GM12878 (cell line): Measurements from ENCODE around the gene ZNF618. TPM values are rescaled to one million over a fixed set of nuclear protein-coding genes. Genes with fewer than 3 reads are reported as not detected.

Experiments
- ATAC-seq: fragments of 200-7000 bp; cut with Tn5 transposase; 3 replicates; pipeline ENCODE4 v1.9.1; 2020; ENCODE audit warnings: mild to moderate bottlenecking, moderate library complexity
- BruUV-seq: library from RNA; stranded (reverse); fragments of 400-500 nt; replicated peaks from 2 replicates; lab custom pipeline; 2021; lab: Mats Ljungman, UMichigan
- CTCF ChIA-PET: fragments of 300-600 bp; sonication (Branson Sonifier 250); formaldehyde crosslinking; extraction: SDS; loops from one replicate; lab custom pipeline; 2021; ENCODE audit warnings: inconsistent platforms; lab: Yijun Ruan, JAX
- POLR2A ChIA-PET: fragments of 350-600 bp; formaldehyde crosslinking; extraction: SDS; loops from one replicate; lab custom pipeline; 2021; ENCODE audit warnings: inconsistent platforms; lab: Charles Lee
- RAD21 ChIA-PET: fragments of 300-600 bp; sonication (Branson Sonifier 250); formaldehyde crosslinking; loops from one replicate; lab custom pipeline; 2023; ENCODE audit warnings: antibody characterized with exemption; ENCODE audit not compliant: unreplicated experiment; lab: Charles Lee
- SMC1A ChIA-PET: fragments of 300-600 bp; sonication (Branson Sonifier 250); formaldehyde crosslinking; loops from one replicate; lab custom pipeline; 2023; ENCODE audit not compliant: unreplicated experiment, uncharacterized antibody; lab: Charles Lee
- DNase-seq: peaks from one replicate; pipeline ENCODE4 v3.0.0-alpha.2; 2011; ENCODE audit warnings: low read depth, low spot score
- FAIRE-seq: peaks from 3 replicates; lab custom pipeline; 2011; peaks lifted over from hg19 to GRCh38; lab: Jason Lieb, UNC
- H2AFZ ChIP-seq: 2 replicates; pipeline ENCODE4 v1.6.0; 2011; ENCODE audit warnings: low read depth, low read length, control low read depth; ENCODE audit not compliant: control insufficient read depth
- H3K27ac ChIP-seq: 2 replicates; pipeline ENCODE4 v1.5.1; 2011; ENCODE audit warnings: control low read depth; ENCODE audit not compliant: control insufficient read depth, insufficient read depth
- H3K27me3 ChIP-seq, 2 experiments: replicated peaks in 1 of 2; 2 replicates each; pipeline versions ENCODE4 v1.6.0 to v1.6.1; 2011; ENCODE audit warnings: low read length in 1 of 2; ENCODE audit not compliant: control insufficient read depth in 2 of 2, insufficient read depth in 2 of 2
- H3K36me3 ChIP-seq, 2 experiments: 2 replicates each; pipeline ENCODE4 v1.5.1; 2011; ENCODE audit warnings: low read length in 1 of 2; ENCODE audit not compliant: control insufficient read depth in 2 of 2, insufficient read depth in 2 of 2
- H3K4me1 ChIP-seq: 2 replicates; pipeline ENCODE4 v1.6.1; 2011; ENCODE audit warnings: mild to moderate bottlenecking, low read length, moderate library complexity, mixed read lengths; ENCODE audit not compliant: control insufficient read depth, insufficient read depth
- H3K4me2 ChIP-seq: 2 replicates; pipeline ENCODE4 v1.6.0; 2011; ENCODE audit warnings: control low read depth; ENCODE audit not compliant: control insufficient read depth, insufficient read depth
- H3K4me3 ChIP-seq: fragments of 200-600 bp; sonication (generic); 2 replicates; pipeline ENCODE4 v1.5.1; 2016
- H3K79me2 ChIP-seq: 2 replicates; pipeline ENCODE4 v1.6.0; 2011; ENCODE audit warnings: low read length; ENCODE audit not compliant: control insufficient read depth, insufficient read depth
- H3K9ac ChIP-seq: 2 replicates; pipeline ENCODE4 v1.8.0; 2011; ENCODE audit warnings: low read length, control low read depth, mixed read lengths; ENCODE audit not compliant: control insufficient read depth, insufficient read depth
- H3K9me3 ChIP-seq: replicated peaks from 3 replicates; pipeline ENCODE4 v1.5.1; 2011; ENCODE audit warnings: mild to moderate bottlenecking, low read length; ENCODE audit not compliant: control insufficient read depth, insufficient read depth
- H4K20me1 ChIP-seq: 2 replicates; pipeline ENCODE4 v1.6.0; 2011; ENCODE audit not compliant: control insufficient read depth, insufficient read depth
- ASH2L ChIP-seq: fragments of 300-600, 200-600 bp; sonication (generic); IDR thresholded peaks from 2 replicates; pipeline ENCODE4 v1.6.1; 2017; ENCODE audit warnings: low read depth, mild to moderate bottlenecking, borderline replicate concordance
- ATF2 ChIP-seq: IDR thresholded peaks from 2 replicates; pipeline ENCODE4 v1.6.1; 2012; ENCODE audit warnings: low read length, inconsistent platforms
- CHD2 ChIP-seq: IDR thresholded peaks from 2 replicates; pipeline ENCODE4 v1.6.1; 2011; ENCODE audit warnings: low read depth, low read length, improper control_type of control experiment, borderline replicate concordance
- CHD4 ChIP-seq: fragments of 200-600 bp; sonication (generic); IDR thresholded peaks from 2 replicates; pipeline ENCODE4 v1.6.1; 2016; ENCODE audit warnings: mild to moderate bottlenecking
- FOXM1 ChIP-seq: IDR thresholded peaks from 2 replicates; pipeline ENCODE4 v1.6.1; 2012; ENCODE audit warnings: low read depth, mild to moderate bottlenecking, inconsistent platforms, low read length, moderate library complexity
- MTA3 ChIP-seq: IDR thresholded peaks from 2 replicates; pipeline ENCODE4 v1.6.1; 2012; ENCODE audit warnings: low read length, inconsistent platforms, borderline replicate concordance
- ZNF217 ChIP-seq: fragments of 450-650 bp; IDR thresholded peaks from 2 replicates; pipeline ENCODE4 v1.6.1; 2017; ENCODE audit warnings: antibody characterized with exemption, mild to moderate bottlenecking
- ZNF274 ChIP-seq: IDR thresholded peaks from one replicate; pipeline ENCODE4 v1.8.0; 2011; ENCODE audit not compliant: insufficient read length, insufficient read depth
- WGBS: methylation state at CpG from one replicate; pipeline ENCODE4 v1.1.6; 2016; ENCODE audit warnings: low lambda C conversion rate; ENCODE audit not compliant: insufficient replicate concordance, insufficient coverage; ENCODE audit errors: missing lambda C conversion rate; 5-methylcytosine and 5-hydroxymethylcytosine counted together
- in situ Hi-C: fragments of 300-500 bp; cut with MboI; formaldehyde crosslinking; loops from 9 replicates; pipeline ENCODE4 v1.14.3; 2018; ENCODE audit warnings: mixed read lengths
- intact Hi-C: fragments of 100-400 bp; cut with micrococcal nuclease; formaldehyde crosslinking; loops from one replicate; pipeline ENCODE4 v1.14.2; 2022; ENCODE audit not compliant: unreplicated experiment
- polyA plus RNA-seq, 11 experiments: library from polyadenylated mRNA; depleted of rRNA in 4 of 11; unstranded in 6 of 11; stranded (reverse) in 5 of 11; fragments of >200 nt; fragmentation: Nextera tagmentation in 4 of 11; fragmentation: Illumina TruSeq in 1 of 11; extraction: Ambion mirVana in 4 of 11; extraction: Trizol in 1 of 11; gene quantifications; 1 replicate in 1 of 11; 2 replicates in 10 of 11; pipeline versions ENCODE4 v1.2.1 to v1.2.3, GENCODE V29; 2011 to 2016; ENCODE audit warnings: inconsistent platforms in 2 of 11, missing spikeins in 2 of 11, low read depth in 1 of 11
- total RNA-seq, 4 experiments: library from RNA; depleted of rRNA in 3 of 4; stranded (reverse); fragments of >200 nt in 3 of 4; fragmentation: Illumina TruSeq in 1 of 4; extraction: Trizol in 1 of 4; gene quantifications; 2 replicates each; pipeline versions ENCODE4 v1.2.1 to v1.2.3, GENCODE V29; 2013 to 2021
- TF ChIP-seq, protein P1 (sequence below): fragments of 450-650 bp; IDR thresholded peaks from 2 replicates; pipeline ENCODE4 v1.6.1; 2017; ENCODE audit warnings: mild to moderate bottlenecking, moderate library complexity
- TF ChIP-seq, protein P2 (sequence below): fragments of 450-650 bp; conservative IDR thresholded peaks from 2 replicates; pipeline ENCODE4 v1.6.1; 2017; ENCODE audit warnings: mild to moderate bottlenecking, moderate library complexity
- TF ChIP-seq, protein P3 (sequence below): fragments of 450-650 bp; IDR thresholded peaks from 2 replicates; pipeline ENCODE4 v1.6.1; 2018; ENCODE audit warnings: mild to moderate bottlenecking, low read depth, moderate library complexity; ENCODE audit not compliant: partially characterized antibody

Gene ZNF618
- total and polyA plus RNA-seq, 10 of the 15 experiments (the other 5 are each of a cell fraction or from before 2014, with no cell fraction given), result 0.01 to 0.24 (median 0.06) TPM; not detected in 2

- in situ Hi-C loops, result no loop called here
- no peaks in the 10 kb centered on the region; a peak in 2 of 4 replicates for H3K27me3 ChIP-seq
- FAIRE-seq (no peak), ATAC-seq (no peak), DNase-seq (no peak)
- H3K9ac ChIP-seq, result no peak overlapping the region
- H3K9me3 ChIP-seq, result no peaks in the 10 kb centered on the region
- no peak overlapping the region for H3K4me3 ChIP-seq
- 0% methylated on average over 2 of the region's 2 CpGs for WGBS
- ChIA-PET CTCF (no interaction called here), POLR2A (no interaction called here), RAD21 (no interaction called here), SMC1A (no interaction called here)
- H3K4me2 ChIP-seq, result no peak overlapping the region
- no peak overlapping the region for H3K27ac ChIP-seq
- no peaks in the 10 kb centered on the region for H4K20me1 ChIP-seq
- H2AFZ ChIP-seq, result no peak overlapping the region
- no peak for TF ChIP-seq ASH2L
- TF ChIP-seq, protein P1, sequence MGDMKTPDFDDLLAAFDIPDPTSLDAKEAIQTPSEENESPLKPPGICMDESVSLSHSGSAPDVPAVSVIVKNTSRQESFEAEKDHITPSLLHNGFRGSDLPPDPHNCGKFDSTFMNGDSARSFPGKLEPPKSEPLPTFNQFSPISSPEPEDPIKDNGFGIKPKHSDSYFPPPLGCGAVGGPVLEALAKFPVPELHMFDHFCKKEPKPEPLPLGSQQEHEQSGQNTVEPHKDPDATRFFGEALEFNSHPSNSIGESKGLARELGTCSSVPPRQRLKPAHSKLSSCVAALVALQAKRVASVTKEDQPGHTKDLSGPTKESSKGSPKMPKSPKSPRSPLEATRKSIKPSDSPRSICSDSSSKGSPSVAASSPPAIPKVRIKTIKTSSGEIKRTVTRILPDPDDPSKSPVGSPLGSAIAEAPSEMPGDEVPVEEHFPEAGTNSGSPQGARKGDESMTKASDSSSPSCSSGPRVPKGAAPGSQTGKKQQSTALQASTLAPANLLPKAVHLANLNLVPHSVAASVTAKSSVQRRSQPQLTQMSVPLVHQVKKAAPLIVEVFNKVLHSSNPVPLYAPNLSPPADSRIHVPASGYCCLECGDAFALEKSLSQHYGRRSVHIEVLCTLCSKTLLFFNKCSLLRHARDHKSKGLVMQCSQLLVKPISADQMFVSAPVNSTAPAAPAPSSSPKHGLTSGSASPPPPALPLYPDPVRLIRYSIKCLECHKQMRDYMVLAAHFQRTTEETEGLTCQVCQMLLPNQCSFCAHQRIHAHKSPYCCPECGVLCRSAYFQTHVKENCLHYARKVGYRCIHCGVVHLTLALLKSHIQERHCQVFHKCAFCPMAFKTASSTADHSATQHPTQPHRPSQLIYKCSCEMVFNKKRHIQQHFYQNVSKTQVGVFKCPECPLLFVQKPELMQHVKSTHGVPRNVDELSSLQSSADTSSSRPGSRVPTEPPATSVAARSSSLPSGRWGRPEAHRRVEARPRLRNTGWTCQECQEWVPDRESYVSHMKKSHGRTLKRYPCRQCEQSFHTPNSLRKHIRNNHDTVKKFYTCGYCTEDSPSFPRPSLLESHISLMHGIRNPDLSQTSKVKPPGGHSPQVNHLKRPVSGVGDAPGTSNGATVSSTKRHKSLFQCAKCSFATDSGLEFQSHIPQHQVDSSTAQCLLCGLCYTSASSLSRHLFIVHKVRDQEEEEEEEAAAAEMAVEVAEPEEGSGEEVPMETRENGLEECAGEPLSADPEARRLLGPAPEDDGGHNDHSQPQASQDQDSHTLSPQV, result no peak
- TF ChIP-seq MTA3, result no peak
- TF ChIP-seq ATF2, result no peak
- TF ChIP-seq, protein P2, sequence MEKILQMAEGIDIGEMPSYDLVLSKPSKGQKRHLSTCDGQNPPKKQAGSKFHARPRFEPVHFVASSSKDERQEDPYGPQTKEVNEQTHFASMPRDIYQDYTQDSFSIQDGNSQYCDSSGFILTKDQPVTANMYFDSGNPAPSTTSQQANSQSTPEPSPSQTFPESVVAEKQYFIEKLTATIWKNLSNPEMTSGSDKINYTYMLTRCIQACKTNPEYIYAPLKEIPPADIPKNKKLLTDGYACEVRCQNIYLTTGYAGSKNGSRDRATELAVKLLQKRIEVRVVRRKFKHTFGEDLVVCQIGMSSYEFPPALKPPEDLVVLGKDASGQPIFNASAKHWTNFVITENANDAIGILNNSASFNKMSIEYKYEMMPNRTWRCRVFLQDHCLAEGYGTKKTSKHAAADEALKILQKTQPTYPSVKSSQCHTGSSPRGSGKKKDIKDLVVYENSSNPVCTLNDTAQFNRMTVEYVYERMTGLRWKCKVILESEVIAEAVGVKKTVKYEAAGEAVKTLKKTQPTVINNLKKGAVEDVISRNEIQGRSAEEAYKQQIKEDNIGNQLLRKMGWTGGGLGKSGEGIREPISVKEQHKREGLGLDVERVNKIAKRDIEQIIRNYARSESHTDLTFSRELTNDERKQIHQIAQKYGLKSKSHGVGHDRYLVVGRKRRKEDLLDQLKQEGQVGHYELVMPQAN, result no peak
- TF ChIP-seq FOXM1, result no peak
- TF ChIP-seq CHD2, result no peak
- no peak for TF ChIP-seq ZNF217
- TF ChIP-seq, protein P3, sequence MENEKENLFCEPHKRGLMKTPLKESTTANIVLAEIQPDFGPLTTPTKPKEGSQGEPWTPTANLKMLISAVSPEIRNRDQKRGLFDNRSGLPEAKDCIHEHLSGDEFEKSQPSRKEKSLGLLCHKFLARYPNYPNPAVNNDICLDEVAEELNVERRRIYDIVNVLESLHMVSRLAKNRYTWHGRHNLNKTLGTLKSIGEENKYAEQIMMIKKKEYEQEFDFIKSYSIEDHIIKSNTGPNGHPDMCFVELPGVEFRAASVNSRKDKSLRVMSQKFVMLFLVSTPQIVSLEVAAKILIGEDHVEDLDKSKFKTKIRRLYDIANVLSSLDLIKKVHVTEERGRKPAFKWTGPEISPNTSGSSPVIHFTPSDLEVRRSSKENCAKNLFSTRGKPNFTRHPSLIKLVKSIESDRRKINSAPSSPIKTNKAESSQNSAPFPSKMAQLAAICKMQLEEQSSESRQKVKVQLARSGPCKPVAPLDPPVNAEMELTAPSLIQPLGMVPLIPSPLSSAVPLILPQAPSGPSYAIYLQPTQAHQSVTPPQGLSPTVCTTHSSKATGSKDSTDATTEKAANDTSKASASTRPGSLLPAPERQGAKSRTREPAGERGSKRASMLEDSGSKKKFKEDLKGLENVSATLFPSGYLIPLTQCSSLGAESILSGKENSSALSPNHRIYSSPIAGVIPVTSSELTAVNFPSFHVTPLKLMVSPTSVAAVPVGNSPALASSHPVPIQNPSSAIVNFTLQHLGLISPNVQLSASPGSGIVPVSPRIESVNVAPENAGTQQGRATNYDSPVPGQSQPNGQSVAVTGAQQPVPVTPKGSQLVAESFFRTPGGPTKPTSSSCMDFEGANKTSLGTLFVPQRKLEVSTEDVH, result no peak
- TF ChIP-seq CHD4, result no peak
- TF ChIP-seq ZNF274, result no peak
- H3K36me3 ChIP-seq, result no peaks in the 10 kb centered on the region
- no TSS peak for BruUV-seq
- H3K79me2 ChIP-seq, result no peaks in the 10 kb centered on the region
- intact Hi-C loops, result no loop called here
- no peaks in the 10 kb centered on the region for H3K4me1 ChIP-seq
These were observed 139.5 kb downstream of the ZNF618 start for GRCh38 chr9:114015607-114016006.
